Measurements from ENCODE around the gene RENBP. TPM values are rescaled to one million over a fixed set of nuclear protein-coding genes. Genes with fewer than 3 reads are reported as not detected.

RENBP gene
- polyA plus RNA-seq, 1 of the 3 experiments (the other 2 are of a cell fraction), result 0.90 TPM

Small RNAs within 50 kb of the gene (small RNA-seq; reads per million reads assigned to genes)
- gene MIR3202-1, result 0 reads per million in 7 experiments

Other genes starting within 250 kb of the RENBP start
- gene BCAP31, start 220.3 kb downstream of the RENBP start, polyA plus RNA-seq (2012; rRNA removed), result 173 and 220 TPM in 2 replicates
- 7.2 and 7.9 TPM in 2 replicates for gene ABCD1, start 219.8 kb downstream of the RENBP start, polyA plus RNA-seq (2012; rRNA removed)
- gene PLXNB3, start 180.4 kb downstream of the RENBP start, polyA plus RNA-seq (2012; rRNA removed), result 13.8 and 15.5 TPM in 2 replicates
- 0.50 and 0.74 TPM in 2 replicates for gene SRPK3, start 163.6 kb downstream of the RENBP start, polyA plus RNA-seq (2012; rRNA removed)
- 78.0 and 107 TPM in 2 replicates for gene IDH3G, start 150.3 kb downstream of the RENBP start, polyA plus RNA-seq (2012; rRNA removed)
- 326 and 367 TPM in 2 replicates for gene SSR4, start 150.0 kb downstream of the RENBP start, polyA plus RNA-seq (2012; rRNA removed)
- 1.9 and 2.4 TPM in 2 replicates for gene PDZD4, start 114.1 kb downstream of the RENBP start, polyA plus RNA-seq (2012; rRNA removed)
- 1.9 and 2.0 TPM in 2 replicates for gene L1CAM, start 58.5 kb downstream of the RENBP start, polyA plus RNA-seq (2012; rRNA removed)
- gene AVPR2, start 40.0 kb downstream of the RENBP start, polyA plus RNA-seq (2012; rRNA removed), result not detected in 2 replicates
- 1.6 and 2.2 TPM in 2 replicates for gene ARHGAP4, start 18.4 kb downstream of the RENBP start, polyA plus RNA-seq (2012; rRNA removed)
- gene NAA10, start 9.6 kb downstream of the RENBP start, polyA plus RNA-seq (2012; rRNA removed), result 192 and 229 TPM in 2 replicates
- gene HCFC1, start 27.2 kb upstream of the RENBP start, polyA plus RNA-seq (2012; rRNA removed), result 4.7 and 9.5 TPM in 2 replicates
- gene TMEM187, start 28.1 kb upstream of the RENBP start, polyA plus RNA-seq (2012; rRNA removed), result 9.4 and 10.9 TPM in 2 replicates
- 66.1 and 68.5 TPM in 2 replicates for gene IRAK1, start 75.3 kb upstream of the RENBP start, polyA plus RNA-seq (2012; rRNA removed)
- 7.0 and 8.2 TPM in 2 replicates for gene MECP2, start 153.1 kb upstream of the RENBP start, polyA plus RNA-seq (2012; rRNA removed)
- not detected in 2 replicates for gene OPN1LW, start 199.6 kb upstream of the RENBP start, polyA plus RNA-seq (2012; rRNA removed)
- not detected in 2 replicates for gene OPN1MW, start 238.0 kb upstream of the RENBP start, polyA plus RNA-seq (2012; rRNA removed)

All from SK-N-SH (cell line).